ENCODE measurements around the gene TTC9B.

GRCh38 chr19:40243181-40243580 lies 25.0 kb upstream of the TTC9B start:
- TF ChIP-seq CTCF (IDR thresholded peaks at IDR 0.05; ENCODE audit: low read depth, low read length, missing input control) (no peak), REST (IDR thresholded peaks at IDR 0.05) (no peak), MAX (IDR thresholded peaks at IDR 0.05) (no peak), NR2F2 (IDR thresholded peaks at IDR 0.05) (no peak), FOXA1 (IDR thresholded peaks at IDR 0.05) (no peak), RXRA (IDR thresholded peaks at IDR 0.05) (no peak), HNF4G (IDR thresholded peaks at IDR 0.05) (no peak), SP1 (IDR thresholded peaks at IDR 0.05) (no peak), YY1 (IDR thresholded peaks at IDR 0.05) (no peak), TAF1 (conservative IDR thresholded peaks at IDR 0.05) (no peak), RAD21 (IDR thresholded peaks at IDR 0.05) (no peak), GABPA (IDR thresholded peaks at IDR 0.05 in 1 of 2, conservative IDR thresholded peaks at IDR 0.05 in 1 of 2) (no peak), JUND (IDR thresholded peaks at IDR 0.05) (no peak)

All from liver (tissue), 3 donors.